Urinary bladder (tissue), 4 donors: ENCODE results near the gene MRPL43. TPM values are rescaled to one million over a fixed set of nuclear protein-coding genes. Genes with fewer than 3 reads are reported as not detected.
A peak's percentile ranks its signal among the peaks of the same experiment; 100 is the strongest.
"Not testable (repeated sequence)": the region's sequence is repeated elsewhere in the genome, so short reads cannot be mapped to it uniquely, and the experiment has no call there.

ENCODE experiments used
- DNase-seq: peaks from one replicate; pipeline ENCODE4 v3.0.0-alpha.2; 2015; ENCODE audit errors: extremely low spot score
- H3K27ac ChIP-seq: one replicate; pipeline ENCODE4 v1.5.1; 2013; ENCODE audit warnings: low read depth, mild to moderate bottlenecking, moderate library complexity
- H3K36me3 ChIP-seq: one replicate; pipeline ENCODE4 v1.6.1; 2013; ENCODE audit warnings: mild to moderate bottlenecking, moderate library complexity; ENCODE audit not compliant: insufficient read depth
- H3K4me1 ChIP-seq: one replicate; pipeline ENCODE4 v1.6.1; 2013; ENCODE audit warnings: mild to moderate bottlenecking, moderate library complexity; ENCODE audit not compliant: insufficient read depth
- H3K4me3 ChIP-seq: one replicate; pipeline ENCODE4 v1.5.1; 2013; ENCODE audit warnings: low read depth, low read length
- WGBS: extraction: QIAGEN DNeasy Blood & Tissue Kit; methylation state at CpG from one replicate; pipeline ENCODE4 v1.1.7; 2013; 5-methylcytosine and 5-hydroxymethylcytosine counted together
- polyA plus RNA-seq: library from polyadenylated mRNA; stranded (reverse); fragments of 200-250 nt; gene quantifications from one replicate; pipeline ENCODE4 v1.2.3, GENCODE V29; 2013
- total RNA-seq: library from RNA; depleted of rRNA; stranded (reverse); fragments of >200 nt; gene quantifications from one replicate; pipeline ENCODE4 v1.2.3, GENCODE V29; 2014
- donor health status: healthy with polysubstance abuse.
- donor health status: healthy.

MRPL43 gene
- total RNA-seq (35.4 TPM), polyA plus RNA-seq (153 TPM)

DNA sequence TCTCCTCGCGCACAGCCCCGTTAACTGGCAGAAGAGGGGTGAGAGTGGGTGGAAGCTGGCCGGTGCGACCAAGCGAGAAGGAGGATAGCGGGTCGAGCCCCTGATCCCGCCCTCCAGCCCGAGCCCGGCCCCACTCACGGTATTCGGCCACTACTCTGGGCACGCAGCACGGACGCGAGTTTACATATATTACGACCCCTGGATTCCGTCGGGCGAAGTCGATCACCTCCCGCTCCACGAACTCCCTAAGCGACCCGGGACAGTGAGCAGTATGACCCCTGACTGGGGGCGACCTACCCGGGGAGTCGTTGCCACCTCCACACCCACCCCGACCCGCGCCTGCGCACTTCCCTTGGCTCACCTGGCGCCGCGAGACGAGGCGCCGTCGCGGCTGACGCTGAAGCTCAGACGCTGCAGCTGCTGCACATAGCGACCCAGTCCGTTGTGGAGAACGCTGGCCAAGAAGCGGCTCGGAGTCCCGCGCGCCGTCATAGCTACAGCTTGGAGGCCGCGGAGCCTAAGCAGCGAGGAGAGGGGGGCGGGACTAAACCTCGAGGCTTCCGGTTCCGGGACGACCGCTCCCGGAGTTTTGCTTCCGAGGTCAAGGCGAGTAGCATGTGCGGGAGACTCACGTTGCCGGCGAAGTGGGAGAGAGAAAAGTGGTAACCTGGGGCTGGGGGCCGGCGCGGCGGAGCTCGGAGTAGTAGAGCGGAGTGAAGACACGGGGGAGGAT, at the start of gene MRPL43, which contains the start of gene TWNK:
TSS of gene MRPL43 (minus strand) at position 546 of the 733 bp plus-strand sequence. CDS start at position 492, 54 bp downstream.
TSS of gene TWNK (plus strand) at position 592 of the 733 bp plus-strand sequence. CDS start 668 bp downstream, outside the sequence.
- no peaks in the 10 kb centered on the region for H3K4me1 ChIP-seq
- no peaks in the 10 kb centered on the region for H3K36me3 ChIP-seq
- H3K27ac ChIP-seq: peak within 1 kb of the TSS; percentile 83
- no peak for DNase-seq
- WGBS: under 1% methylated on average over 75 of the region's 75 CpGs
- H3K4me3 ChIP-seq: peak within 1 kb of the TSS; percentile 79

DNA sequence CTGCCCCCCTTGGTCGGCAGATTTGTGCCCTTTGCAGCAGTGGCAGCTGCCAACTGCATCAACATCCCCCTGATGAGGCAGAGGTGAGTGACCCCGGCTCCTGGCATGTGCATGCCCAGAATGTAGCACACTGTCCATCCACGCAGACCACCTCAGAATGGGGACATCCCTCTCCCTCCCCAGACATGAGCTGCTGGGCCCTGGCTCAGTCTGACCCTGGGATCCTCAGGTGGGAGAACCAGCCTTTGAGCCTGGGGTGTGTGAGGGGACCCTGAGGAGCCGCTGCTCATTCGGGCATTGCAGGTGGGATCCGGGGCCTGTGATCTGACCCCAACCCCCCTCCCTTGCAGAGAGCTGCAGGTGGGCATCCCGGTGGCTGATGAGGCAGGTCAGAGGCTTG, 49.4 kb upstream of the MRPL43 start:
- no peak for DNase-seq

DNA sequence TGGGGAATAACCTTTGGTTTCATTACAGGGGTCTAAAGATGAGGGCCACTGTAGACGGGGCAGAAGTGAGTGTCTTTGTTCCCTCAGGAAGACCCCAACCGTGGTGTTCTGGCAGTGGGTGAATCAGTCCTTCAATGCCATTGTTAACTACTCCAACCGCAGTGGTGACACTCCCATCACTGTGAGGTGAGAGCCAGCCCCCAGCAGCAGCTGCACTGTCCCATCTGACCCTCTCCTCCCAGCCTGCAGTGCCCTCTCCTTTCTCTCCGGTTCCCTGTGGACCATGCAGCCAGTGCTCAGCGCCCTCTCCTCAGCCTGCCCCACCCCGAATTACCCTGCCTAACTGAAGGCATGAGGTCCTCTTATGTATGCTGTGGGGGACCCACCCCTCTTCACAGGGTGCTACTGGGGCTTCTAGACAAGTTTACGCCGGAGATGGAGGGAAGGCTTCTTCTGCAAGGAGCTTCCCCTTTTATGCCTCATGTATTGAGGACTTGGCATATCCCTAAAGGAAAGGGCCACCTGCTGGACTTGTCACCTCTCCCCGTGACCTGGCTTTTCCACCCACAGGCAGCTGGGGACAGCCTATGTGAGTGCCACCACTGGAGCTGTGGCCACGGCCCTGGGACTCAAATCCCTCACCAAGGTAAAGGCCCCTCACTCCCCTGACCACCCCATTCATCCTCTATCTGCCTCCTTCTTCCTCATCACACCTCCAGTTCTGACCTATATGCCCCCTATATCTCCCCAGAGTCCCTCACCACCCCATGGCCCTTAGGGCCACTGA, 48.8 kb upstream of the MRPL43 start:
- no peak overlapping the region for H3K4me3 ChIP-seq
- no peak overlapping the region for H3K27ac ChIP-seq
- 87% methylated on average over 10 of the region's 10 CpGs for WGBS
- no peaks in the 10 kb centered on the region for H3K36me3 ChIP-seq
- DNase-seq: no peak
- no peaks in the 10 kb centered on the region for H3K4me1 ChIP-seq

More for the DNA sequence above, 49.4 kb upstream of the MRPL43 start:
- no peaks in the 10 kb centered on the region for H3K4me1 ChIP-seq
- H3K27ac ChIP-seq: no peak overlapping the region
- H3K36me3 ChIP-seq: no peaks in the 10 kb centered on the region
- 85% methylated on average over 7 of the region's 7 CpGs for WGBS
- no peak overlapping the region for H3K4me3 ChIP-seq

DNA sequence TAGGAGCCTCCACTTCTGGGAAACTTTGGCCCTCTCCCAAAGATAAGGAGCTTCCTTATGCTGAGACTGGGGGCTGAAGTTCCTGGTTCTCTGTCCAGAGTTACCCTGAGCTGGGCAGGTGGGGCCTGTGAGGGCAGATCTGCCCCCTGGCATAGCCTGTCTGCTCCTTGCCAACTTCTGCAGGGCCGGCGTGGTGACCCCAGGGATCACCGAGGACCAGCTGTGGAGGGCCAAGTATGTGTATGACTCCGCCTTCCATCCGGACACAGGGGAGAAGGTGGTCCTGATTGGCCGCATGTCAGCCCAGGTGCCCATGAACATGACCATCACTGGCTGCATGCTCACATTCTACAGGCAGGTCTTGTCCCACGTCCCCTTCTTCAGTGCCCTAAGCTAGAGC, 48.0 kb upstream of the MRPL43 start:
- WGBS: 89% methylated on average over 7 of the region's 7 CpGs
- H3K4me1 ChIP-seq: no peaks in the 10 kb centered on the region
- no peaks in the 10 kb centered on the region for H3K36me3 ChIP-seq
- no peak overlapping the region for H3K4me3 ChIP-seq
- no peak for DNase-seq
- H3K27ac ChIP-seq: no peak overlapping the region

DNA sequence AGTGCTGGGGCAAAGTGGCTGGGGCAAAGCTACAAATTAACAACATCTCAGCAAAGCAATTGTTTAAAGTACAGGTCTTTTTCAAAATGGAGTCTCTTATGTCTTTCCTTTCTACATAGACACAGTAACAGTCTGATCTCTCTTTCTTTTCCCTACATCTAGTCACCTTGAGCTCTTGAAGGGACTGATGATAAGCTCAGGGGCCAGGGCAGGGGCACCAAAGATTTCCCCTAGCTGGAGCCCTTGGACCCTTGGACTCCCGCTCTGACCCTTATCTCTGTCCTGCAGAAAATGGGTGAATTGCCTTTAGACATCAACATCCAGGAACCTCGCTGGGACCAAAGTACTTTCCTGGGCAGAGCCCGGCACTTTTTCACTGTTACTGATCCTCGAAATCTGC, 47.1 kb upstream of the MRPL43 start:
- H3K4me1 ChIP-seq, DNase-seq, H3K27ac ChIP-seq, H3K4me3 ChIP-seq, H3K36me3 ChIP-seq: not testable (repeated sequence)
- 90% methylated on average over 4 of the region's 4 CpGs for WGBS

DNA sequence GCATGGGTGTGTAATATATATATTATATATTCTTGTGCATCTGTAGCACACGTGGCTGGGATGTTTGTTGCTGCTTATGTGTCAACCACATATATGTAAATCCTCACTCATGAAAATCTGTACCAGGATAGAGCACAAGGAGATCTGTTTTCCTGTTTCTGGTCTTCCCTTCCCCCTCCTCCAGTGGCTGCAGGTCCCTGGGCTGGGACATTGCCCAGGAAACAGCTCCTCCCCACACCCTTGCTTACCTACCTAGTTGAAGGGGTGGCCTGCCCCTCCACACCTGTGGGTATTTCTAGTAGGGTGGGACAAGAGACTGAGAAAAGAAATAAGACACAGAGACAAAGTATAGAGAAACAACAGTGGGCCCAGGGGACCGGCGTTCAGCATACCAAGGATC, 46.0 kb upstream of the MRPL43 start:
- WGBS: 62% methylated on average over 3 of the region's 3 CpGs
- Histone ChIP-seq H3K4me1 (no peaks in the 10 kb centered on the region), H3K27ac (peak overlapping the region; percentile 27), H3K36me3 (no peaks in the 10 kb centered on the region), H3K4me3 (no peak overlapping the region)
- no peak for DNase-seq

DNA sequence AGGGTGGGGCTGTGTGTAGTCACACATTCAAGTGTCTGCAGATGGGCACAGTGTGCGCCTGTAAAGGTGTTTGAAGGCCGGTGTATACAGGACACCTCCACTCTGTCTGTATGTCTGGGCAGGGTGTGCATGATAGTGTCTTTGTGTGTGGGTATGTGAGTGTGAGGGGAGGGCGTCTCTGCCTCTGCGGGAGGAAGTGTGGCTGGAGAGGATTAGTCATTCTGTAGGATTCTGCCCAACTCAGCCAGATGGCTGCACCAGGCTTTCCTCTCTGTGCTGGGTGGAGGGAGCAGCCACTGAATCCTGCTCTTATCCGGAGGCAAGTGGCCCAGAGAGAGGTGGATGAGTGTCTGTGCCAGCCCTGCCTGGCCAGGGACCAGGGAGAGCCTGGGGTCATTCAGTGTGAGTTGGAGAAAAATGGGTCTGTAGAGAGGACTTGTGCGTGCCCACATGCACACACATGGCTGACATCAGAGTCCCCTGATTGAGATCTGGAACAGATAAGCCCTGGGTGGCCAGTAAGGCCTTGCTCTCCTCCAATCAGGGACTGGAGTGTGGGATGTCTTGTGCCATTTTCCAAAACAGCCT, 45.4 kb upstream of the MRPL43 start:
- Histone ChIP-seq H3K36me3 (no peaks in the 10 kb centered on the region), H3K27ac (peak overlapping the region; percentile 92), H3K4me1 (no peaks in the 10 kb centered on the region), H3K4me3 (peak overlapping the region; percentile 76)
- no peak for DNase-seq
- 8% methylated on average over 6 of the region's 6 CpGs for WGBS

DNA sequence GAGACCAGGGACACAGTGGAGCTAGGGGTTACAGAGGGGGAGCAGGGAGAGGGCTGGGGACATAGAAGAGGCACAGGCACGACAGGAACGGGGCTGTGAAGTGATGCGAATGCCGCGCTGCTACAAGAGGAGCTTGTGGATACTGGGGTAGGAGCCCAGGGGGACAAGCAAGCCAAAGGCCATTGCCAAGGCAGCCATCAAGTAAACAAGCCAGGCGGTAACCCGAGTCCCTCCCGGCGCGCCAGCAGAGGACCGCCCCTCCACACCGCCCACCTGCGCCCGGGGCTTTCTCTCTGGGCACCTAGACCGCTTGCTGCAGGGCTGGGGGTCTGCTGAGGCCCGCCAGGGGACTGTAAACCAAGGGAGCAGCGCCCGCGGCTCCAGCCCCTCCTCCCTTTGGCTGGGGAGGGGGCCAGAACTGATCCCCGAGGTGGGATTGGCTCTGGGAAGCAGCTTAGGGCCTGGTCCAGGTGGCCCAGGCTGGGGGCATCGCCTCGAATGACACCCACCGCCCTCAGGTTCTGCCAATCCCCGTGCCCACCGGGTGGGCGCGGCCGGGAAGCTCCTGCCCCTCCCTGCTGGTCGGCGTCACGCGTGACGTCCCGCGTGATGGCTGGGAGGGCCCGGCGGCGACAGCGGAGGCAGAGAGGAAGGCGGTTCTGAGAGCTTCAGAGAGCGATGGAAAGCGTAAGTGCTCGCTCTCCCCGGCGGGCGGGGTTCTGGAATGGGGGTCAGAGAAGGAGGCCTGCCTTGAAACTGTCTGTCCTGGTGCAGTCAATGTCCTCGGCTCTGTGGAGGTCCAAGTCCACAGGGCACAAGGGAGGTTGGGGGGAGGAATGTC, 44.7 kb upstream of the MRPL43 start:
- WGBS: under 1% methylated on average over 47 of the region's 47 CpGs
- Histone ChIP-seq H3K4me1 (no peaks in the 10 kb centered on the region), H3K27ac (peak overlapping the region; percentile 92), H3K36me3 (no peaks in the 10 kb centered on the region), H3K4me3 (peak overlapping the region; percentile 76)
- DNase-seq: no peak

DNA sequence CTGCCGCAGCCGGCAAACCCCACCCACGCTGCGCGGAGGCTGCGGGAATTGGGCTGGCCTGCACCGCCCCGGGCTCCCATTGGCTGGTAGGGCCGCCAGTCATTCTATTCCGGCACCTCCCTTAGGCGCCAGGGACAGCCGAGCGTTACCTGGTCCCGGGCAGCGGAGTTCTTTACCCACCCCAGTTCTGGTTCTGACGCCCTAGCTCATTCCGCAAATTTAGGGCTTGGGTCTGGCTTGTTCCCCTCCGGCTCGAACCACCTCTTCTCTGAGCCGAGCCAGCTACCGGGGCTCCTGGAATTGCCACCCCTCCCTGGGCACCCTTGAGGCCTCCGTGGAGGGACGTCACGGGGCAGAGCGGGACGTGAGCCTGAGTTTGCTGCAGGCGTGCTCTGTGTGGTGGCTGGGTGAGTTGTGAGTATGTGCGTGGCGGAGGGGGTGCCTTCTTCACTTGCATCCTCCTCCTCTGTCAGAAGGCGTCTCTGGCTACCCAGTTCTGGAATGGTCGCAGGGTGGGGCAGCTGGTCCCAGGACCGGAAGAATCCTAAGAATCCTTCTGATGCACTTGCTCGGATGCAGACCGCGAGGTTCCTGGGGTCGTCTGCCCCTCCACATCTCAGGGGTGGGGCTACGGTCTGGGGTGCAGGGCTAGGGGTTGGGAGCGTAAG, 44.0 kb upstream of the MRPL43 start, which contains the start of the genes PDZD7 and SFXN3:
TSS of gene PDZD7 (minus strand) at position 2 of the 668 bp plus-strand sequence. CDS start 910 bp downstream, outside the sequence.
TSS of gene SFXN3 (plus strand) at position 107 of the 668 bp plus-strand sequence. CDS start 3,461 bp downstream, outside the sequence.
- H3K4me3 ChIP-seq: peak within 1 kb of the TSS; percentile 76
- H3K4me1 ChIP-seq: no peaks in the 10 kb centered on the region
- peak; percentile 64 for DNase-seq
- H3K27ac ChIP-seq: peak within 1 kb of the TSS; percentile 92
- no peaks in the 10 kb centered on the region for H3K36me3 ChIP-seq
- WGBS: under 1% methylated on average over 38 of the region's 38 CpGs

DNA sequence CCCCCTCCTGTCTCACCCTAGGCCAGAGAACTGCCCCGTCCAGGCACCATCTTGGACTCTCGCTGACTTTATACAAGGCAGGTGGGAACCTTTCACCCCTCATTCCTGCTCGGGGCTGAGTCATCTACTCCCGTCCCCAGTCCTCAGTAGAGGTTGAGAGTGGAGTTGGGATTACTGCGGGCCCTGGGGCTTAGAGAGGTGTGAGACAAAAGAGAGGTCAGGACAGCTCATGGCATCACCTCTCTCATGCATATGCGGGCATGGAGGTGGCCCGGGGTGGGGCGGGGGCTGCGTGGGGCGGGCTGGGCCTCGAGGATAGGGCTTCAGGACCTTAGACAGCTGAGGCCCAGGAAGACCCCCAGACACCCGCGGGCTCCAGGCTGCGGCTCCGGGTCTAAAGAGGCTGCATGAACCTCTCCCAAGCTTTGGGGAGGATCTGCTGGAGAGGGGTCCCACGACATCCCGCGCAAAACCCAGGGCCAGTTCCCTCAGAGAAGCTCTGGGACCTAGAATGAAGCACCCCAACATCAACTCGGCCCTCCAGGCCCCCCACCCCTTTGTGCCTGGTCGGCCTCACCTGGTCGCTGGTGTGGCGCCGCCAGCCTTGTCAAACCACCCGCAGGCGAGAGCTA, 43.3 kb upstream of the MRPL43 start:
- WGBS: 12% methylated on average over 25 of the region's 25 CpGs
- Histone ChIP-seq H3K4me3 (peak overlapping the region; percentile 76), H3K27ac (no peak overlapping the region), H3K36me3 (no peaks in the 10 kb centered on the region), H3K4me1 (no peaks in the 10 kb centered on the region)
- no peak for DNase-seq

DNA sequence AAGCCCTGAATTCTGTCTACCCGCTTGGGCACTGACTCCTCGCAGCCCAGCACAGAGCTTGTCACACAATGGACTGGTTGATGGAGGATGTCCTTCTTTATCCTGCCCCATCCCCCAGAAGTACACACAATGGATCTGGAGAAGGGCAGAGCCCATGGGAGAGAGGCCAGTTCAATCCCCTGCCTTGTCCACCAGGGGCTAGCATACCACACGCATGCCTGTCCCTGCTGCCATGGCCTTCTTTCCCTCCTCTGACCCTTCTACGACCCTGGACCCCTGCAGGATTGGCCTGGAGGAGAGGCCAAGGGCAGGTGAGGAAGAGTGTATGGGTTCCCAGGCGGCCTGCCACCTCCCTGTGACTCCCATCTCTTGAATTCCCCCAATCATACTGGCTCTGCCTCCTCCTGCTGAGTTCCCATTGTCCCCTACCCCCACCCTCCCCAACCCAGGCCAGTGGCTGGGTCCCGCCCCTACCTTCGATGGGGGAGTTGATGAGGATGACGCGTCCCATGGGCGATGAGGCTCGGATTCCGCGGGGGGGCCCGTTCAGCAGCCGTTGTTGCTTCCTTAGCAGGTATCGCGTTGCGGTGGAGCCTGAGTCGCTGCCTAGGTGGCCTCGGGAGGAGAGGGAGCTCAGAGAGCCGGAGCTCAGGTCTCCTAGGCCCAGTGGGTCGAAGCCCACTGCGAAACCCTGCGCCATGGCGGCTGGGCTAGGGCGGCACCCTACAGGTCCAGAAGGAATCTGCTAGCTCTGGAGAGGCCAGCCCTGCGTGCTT, 42.4 kb upstream of the MRPL43 start:
- 59% methylated on average over 27 of the region's 27 CpGs for WGBS
- no peak for DNase-seq
- no peaks in the 10 kb centered on the region for H3K4me1 ChIP-seq
- H3K4me3 ChIP-seq: no peak overlapping the region
- H3K27ac ChIP-seq: no peak overlapping the region
- H3K36me3 ChIP-seq: no peaks in the 10 kb centered on the region
